Vagina (tissue), 2 donors: ENCODE measurements around the gene KNDC1.

Experiments used
- CTCF ChIP-seq, 3 experiments: fragments of 450-650 bp in 2 of 3; fragments of 200-600 bp in 1 of 3; sonication (generic) in 1 of 3; IDR thresholded peaks; one replicate each; pipeline ENCODE4 v1.5.1; 2017 to 2019; ENCODE audit warnings: antibody characterized with exemption in 3 of 3, mild to moderate bottlenecking in 2 of 3, moderate library complexity in 2 of 3
- POLR2AphosphoS5 ChIP-seq, 2 donors: sonication (generic); formaldehyde crosslinking; IDR thresholded peaks; one replicate each; pipeline ENCODE4 v1.9.0; 2017; ENCODE audit warnings: antibody characterized with exemption in 2 of 2, mild to moderate bottlenecking in 2 of 2, low read depth in 1 of 2; ENCODE audit not compliant: insufficient read depth in 1 of 2

DNA sequence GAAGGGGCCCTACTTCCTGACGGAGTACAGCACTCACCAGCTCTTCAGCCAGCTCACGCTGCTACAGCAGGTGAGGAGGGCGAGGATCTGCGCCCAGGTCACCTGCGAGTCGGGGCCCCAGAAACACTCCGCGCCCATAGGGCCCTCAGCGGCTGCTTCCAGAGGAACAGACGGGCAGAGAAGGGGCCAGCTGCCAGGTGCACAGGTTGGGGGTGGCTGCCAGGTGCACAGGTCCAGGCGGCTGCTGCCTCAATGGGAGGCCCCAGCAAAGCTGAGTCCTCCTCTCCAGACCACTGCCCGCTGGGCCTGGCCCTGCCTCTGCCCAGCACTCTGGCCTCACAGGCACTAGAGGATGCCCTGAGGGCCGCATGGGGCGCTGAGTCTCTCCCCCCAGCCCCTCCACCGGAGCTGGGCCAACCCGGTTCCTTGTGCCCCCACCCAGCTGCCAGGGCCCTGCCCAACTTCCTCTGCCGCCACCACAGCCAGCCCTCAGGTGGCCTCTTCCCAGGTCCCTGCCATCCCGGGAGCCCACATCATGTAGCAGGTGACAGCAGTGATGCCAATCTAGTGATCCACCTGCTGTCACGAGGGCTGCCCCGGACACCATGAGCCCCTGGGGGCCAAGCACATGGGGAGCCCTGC lies 53.0 kb downstream of the KNDC1 start:
- TF ChIP-seq POLR2AphosphoS5 (IDR thresholded peaks at IDR 0.05; ENCODE audit: insufficient read depth in 1 of 2, low read depth in 1 of 2) (no peak), CTCF (IDR thresholded peaks at IDR 0.05) (no peak)
